Raji (cell line): ENCODE measurements around the gene NCAPG2.

ENCODE experiments used
- POLR2A ChIP-seq: IDR thresholded peaks from 2 replicates; pipeline ENCODE4 v1.6.1; 2011; ENCODE audit warnings: low read depth, low read length, control low read depth; ENCODE audit not compliant: insufficient read depth

Gene NCAPG2, protein sequence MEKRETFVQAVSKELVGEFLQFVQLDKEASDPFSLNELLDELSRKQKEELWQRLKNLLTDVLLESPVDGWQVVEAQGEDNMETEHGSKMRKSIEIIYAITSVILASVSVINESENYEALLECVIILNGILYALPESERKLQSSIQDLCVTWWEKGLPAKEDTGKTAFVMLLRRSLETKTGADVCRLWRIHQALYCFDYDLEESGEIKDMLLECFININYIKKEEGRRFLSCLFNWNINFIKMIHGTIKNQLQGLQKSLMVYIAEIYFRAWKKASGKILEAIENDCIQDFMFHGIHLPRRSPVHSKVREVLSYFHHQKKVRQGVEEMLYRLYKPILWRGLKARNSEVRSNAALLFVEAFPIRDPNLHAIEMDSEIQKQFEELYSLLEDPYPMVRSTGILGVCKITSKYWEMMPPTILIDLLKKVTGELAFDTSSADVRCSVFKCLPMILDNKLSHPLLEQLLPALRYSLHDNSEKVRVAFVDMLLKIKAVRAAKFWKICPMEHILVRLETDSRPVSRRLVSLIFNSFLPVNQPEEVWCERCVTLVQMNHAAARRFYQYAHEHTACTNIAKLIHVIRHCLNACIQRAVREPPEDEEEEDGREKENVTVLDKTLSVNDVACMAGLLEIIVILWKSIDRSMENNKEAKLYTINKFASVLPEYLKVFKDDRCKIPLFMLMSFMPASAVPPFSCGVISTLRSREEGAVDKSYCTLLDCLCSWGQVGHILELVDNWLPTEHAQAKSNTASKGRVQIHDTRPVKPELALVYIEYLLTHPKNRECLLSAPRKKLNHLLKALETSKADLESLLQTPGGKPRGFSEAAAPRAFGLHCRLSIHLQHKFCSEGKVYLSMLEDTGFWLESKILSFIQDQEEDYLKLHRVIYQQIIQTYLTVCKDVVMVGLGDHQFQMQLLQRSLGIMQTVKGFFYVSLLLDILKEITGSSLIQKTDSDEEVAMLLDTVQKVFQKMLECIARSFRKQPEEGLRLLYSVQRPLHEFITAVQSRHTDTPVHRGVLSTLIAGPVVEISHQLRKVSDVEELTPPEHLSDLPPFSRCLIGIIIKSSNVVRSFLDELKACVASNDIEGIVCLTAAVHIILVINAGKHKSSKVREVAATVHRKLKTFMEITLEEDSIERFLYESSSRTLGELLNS

DNA sequence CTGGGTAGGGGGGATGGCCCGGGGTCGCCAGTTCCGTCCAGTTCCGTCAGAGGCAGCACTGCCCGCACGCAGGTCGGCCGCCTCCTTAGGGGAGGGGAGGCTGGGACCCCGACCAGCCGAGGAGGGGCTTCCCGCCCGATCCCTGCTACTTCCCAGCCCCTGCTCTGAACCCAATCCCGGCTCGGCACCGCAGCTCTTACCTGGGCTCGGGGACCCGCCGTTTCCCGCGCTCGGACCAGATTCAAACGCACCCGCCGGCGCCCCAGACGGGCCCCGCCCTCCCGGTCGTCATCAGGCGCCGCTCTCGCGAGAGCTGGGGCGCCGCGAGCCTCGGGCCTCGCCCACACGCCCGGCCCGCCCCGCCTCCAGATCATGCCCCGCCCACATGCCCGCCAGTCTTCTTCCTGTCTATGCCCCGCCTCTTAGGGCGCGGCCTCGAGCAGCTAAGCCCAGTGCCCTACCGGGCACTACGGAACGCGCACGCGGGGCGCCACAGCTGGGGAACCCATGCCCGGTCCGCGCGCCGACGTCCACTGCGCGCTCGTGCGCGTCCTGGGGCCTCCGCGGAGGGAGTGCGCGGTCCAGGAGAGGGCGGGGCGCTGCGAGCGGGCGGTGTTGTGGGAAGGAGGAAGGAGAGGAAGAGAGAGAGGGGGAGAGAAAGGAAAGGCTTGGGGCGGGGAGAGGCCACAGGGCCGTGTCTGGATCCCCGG is at the start of gene NCAPG2:
Gene NCAPG2, minus strand, starts transcription at position 281 of the 710 bp plus-strand sequence. CDS start 2,905 bp downstream, outside the sequence.
- peak; percentile 91 for TF ChIP-seq POLR2A

- TF ChIP-seq POLR2A: no peak
Observed at GRCh38 chr7:158753900-158754299, 49.3 kb upstream of the NCAPG2 start.

DNA sequence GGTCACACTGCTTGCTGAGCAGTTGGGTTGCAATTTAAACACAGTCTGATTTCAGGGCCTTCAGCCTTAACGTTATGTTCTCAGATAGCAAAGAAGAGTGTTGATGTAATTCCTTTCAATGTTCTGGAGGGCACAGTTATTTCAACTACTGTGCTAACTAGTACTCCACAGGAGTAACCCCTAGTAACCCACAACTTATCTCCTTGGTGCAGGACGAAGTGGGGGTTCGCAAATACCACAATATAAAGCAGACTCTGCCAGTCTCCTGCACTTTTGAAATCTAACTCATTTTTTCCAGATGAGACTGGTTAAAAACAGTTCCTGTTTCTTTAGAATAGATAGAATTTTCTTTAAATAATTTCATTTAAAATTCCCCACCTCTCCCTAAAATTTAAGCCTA is 47.1 kb upstream of the NCAPG2 start:
- TF ChIP-seq POLR2A: no peak

- TF ChIP-seq POLR2A: no peak
Observed at GRCh38 chr7:158751199-158751598, 46.6 kb upstream of the NCAPG2 start.

- TF ChIP-seq POLR2A: no peak
Observed at GRCh38 chr7:158750702-158751101, 46.1 kb upstream of the NCAPG2 start.

DNA sequence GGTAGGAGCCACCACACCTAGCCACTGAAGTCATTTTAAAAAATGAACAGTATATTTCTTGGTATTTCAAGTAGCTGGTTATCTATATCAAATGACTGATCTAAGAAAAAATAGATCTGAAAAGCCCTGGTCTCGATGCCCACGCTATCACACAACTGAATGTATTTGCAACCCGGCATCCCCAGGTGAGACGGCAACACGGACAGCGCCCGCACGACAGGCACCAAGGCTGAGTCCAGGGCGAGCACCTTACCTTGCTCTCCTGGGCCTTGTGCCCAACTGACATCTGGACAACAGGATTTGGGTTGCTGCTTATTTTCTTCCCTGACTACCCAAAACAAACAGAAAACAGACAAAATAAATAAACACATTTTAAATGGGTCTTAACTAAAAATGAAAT is 44.8 kb upstream of the NCAPG2 start:
- no peak for TF ChIP-seq POLR2A

GRCh38 chr7:158748335-158748734 is 43.7 kb upstream of the NCAPG2 start:
- no peak for TF ChIP-seq POLR2A

DNA sequence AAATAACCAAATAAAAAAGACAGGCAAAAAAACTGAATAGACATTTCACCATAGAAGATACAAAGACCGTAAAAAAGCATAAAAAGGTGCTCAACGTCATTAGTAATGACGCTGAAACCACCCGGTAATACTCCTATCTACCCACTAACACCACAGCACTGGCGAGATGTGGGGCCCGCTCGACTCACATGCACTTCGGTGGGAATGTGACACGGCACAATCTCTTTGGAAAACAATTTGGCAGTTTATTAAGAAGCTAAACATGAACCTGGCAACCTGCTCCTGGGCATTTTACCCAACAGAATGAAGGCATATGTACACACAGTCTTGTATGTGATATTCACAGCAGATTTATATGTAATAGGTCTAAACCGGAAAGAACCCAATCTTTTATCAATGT is 42.8 kb upstream of the NCAPG2 start:
- TF ChIP-seq POLR2A: no peak

GRCh38 chr7:158746957-158747356 is 42.4 kb upstream of the NCAPG2 start:
- no peak for TF ChIP-seq POLR2A

- TF ChIP-seq POLR2A: no peak
Observed at GRCh38 chr7:158745057-158745715, 40.6 kb upstream of the NCAPG2 start.

DNA sequence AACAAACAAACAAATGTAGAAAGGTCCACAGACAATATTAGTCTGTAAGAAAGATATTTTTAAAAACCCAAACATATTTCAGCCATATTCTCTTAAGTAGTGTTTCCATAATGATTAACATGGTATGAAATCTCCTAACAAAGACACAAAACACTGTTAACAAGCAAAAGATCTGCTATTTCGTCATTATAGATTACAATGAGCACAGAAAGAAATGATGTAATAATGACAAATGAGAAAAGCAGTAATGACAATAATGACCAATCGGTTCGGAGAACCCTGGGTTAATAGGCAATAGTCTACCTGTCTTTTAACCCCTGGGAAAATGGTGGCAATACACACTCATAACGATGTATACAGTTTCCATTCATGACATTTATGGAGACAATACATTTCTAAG is 39.5 kb upstream of the NCAPG2 start:
- no peak for TF ChIP-seq POLR2A

- TF ChIP-seq POLR2A: no peak
Observed at GRCh38 chr7:158743219-158743618, 38.6 kb upstream of the NCAPG2 start.

DNA sequence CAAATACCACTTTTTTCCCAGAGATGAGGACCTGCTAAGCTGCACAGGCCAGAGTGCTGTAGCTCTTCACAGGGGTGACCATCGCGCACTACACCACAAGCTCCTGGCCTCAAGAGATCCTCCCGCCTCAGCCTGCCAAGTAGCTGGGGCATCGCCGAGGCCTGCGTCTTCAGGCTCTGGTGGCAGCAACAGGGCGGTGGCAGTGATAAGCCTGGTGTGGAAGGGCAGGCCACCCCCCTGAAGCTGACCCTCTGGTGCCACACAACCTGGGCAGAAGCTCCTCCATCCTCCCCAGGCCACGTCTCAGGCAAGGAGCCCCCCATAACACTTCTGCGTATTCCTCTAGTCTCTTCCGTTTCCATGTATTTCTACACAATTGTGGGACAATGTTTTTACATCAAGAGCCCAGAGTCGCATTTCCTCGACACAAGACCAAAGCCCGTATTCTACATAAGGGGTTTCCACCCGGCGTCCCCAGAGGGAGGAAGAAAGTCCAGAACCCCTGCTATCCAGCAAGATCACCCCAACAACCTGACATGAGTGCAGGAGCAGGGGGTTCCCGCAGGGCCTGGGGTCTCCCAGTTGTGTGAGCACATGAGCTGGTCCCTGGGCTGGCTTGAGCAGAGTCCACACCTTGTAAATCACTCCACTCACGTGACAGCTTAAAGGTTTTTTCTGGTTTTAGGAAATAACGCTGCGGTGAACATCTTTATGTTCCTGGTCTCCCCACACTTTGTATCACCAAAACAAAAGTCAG is 37.6 kb upstream of the NCAPG2 start:
- TF ChIP-seq POLR2A: no peak

DNA sequence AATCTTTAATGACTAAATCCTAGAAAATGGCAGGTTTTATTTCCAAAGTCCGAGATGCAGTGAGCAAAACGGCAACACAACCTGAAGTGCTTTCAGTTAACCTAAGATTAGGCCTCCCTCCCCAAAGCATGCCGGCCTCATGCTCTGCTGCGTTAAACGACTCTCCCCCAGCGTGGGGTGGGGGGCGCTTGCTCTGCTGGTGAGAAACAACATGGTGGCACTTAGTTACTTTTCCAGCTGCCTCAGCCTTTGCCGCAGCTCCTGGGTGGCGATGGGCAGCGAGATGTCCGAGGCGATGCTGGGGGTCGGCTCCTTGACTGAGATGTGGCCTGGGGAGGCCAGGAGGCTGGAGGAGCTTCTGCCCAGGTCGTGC is 36.7 kb upstream of the NCAPG2 start:
- TF ChIP-seq POLR2A: no peak
